Measurements from ENCODE around the gene USPL1. TPM values are rescaled to one million over a fixed set of nuclear protein-coding genes. Genes with fewer than 3 reads are reported as not detected.

The USPL1 gene
- total RNA-seq, 2 experiments from 2014 or later: 23.9 to 25.8 TPM

- Mint-ChIP-seq H3K4me3 (no peak overlapping the region), H3K36me3 (peaks cover 1% of the 10 kb centered on the region), H3K27ac (no peak overlapping the region), H3K9me3 (no peaks in the 10 kb centered on the region), H3K27me3 (peaks cover 22% of the 10 kb centered on the region), H3K4me1 (peaks cover 14% of the 10 kb centered on the region)
- ATAC-seq (ENCODE audit: low read depth) (no peak), DNase-seq (no peak)
- POLR2A ChIA-PET: interaction anchor here (0.9 kb wide), 1 partner anchor 122 kb away, joined by 3 read pairs; no protein-coding TSS in a partner anchor
These were observed 58.0 kb downstream of the USPL1 start for GRCh38 chr13:30675717-30676116.

DNA sequence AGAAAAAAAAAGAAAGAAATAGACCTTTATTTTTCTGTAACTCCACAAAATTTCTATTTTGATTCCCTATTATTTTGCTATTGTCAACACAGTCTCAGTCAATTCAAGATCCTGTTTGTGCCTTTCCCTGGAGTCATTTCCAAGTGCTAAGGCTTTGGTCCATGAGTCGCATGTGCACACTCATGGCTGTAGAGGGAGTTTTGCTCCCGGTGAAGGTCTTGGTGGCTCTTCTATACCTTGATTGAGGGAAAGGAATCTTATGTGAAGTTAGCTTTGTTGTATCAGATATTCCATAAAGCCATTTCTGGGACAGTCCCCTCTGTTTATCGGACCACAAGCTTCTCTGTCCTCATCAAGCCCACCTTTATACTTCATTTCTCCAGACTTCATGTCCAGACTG is 59.0 kb downstream of the USPL1 start:
- Mint-ChIP-seq H3K4me1 (peaks cover 14% of the 10 kb centered on the region), H3K4me3 (no peak overlapping the region)

GRCh38 chr13:30679483-30680330 is 62.0 kb downstream of the USPL1 start:
- no peak overlapping the region for H3K4me3 Mint-ChIP-seq

More for the DNA sequence above, 59.0 kb downstream of the USPL1 start:
- ATAC-seq (ENCODE audit: low read depth): no peak
- peaks cover 22% of the 10 kb centered on the region for H3K27me3 Mint-ChIP-seq
- DNase-seq: no peak
- no peak overlapping the region for H3K27ac Mint-ChIP-seq
- peaks cover 1% of the 10 kb centered on the region for H3K36me3 Mint-ChIP-seq
- POLR2A ChIA-PET: no interaction called here
- no peaks in the 10 kb centered on the region for H3K9me3 Mint-ChIP-seq

DNA sequence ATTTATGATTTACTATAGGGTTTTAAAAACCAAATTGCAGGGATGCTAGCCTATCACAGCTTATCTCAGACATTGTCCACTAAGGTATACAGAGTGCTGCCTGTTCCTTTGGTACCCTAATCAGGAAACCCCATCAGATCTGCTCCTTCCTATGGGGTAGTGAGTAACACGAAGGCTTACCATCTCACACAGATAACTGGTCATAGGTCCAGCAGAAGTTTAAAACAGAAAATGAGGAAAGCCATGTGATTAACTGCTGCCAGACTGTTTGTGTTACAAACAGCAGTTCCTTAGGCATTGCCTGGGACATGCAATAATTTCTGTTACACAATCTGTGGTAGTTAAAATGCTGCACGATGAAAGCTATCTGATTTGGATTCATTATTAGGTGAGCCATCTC is 64.1 kb downstream of the USPL1 start:
- POLR2A ChIA-PET: no interaction called here
- Mint-ChIP-seq H3K27me3 (peaks cover 9% of the 10 kb centered on the region), H3K27ac (no peak overlapping the region), H3K36me3 (no peaks in the 10 kb centered on the region), H3K4me3 (no peak overlapping the region), H3K9me3 (no peaks in the 10 kb centered on the region), H3K4me1 (peaks cover 2% of the 10 kb centered on the region)
- ATAC-seq (ENCODE audit: low read depth): no peak
- DNase-seq: no peak

More at GRCh38 chr13:30679483-30680330, 62.0 kb downstream of the USPL1 start:
- H3K9me3 Mint-ChIP-seq: no peaks in the 10 kb centered on the region
- no peak for DNase-seq
- H3K4me1 Mint-ChIP-seq: peaks cover 5% of the 10 kb centered on the region
- peaks cover 24% of the 10 kb centered on the region for H3K27me3 Mint-ChIP-seq
- POLR2A ChIA-PET: no interaction called here
- H3K27ac Mint-ChIP-seq: no peak overlapping the region
- peak; percentile 89 for ATAC-seq (ENCODE audit: low read depth)
- H3K36me3 Mint-ChIP-seq: peaks cover 1% of the 10 kb centered on the region

DNA sequence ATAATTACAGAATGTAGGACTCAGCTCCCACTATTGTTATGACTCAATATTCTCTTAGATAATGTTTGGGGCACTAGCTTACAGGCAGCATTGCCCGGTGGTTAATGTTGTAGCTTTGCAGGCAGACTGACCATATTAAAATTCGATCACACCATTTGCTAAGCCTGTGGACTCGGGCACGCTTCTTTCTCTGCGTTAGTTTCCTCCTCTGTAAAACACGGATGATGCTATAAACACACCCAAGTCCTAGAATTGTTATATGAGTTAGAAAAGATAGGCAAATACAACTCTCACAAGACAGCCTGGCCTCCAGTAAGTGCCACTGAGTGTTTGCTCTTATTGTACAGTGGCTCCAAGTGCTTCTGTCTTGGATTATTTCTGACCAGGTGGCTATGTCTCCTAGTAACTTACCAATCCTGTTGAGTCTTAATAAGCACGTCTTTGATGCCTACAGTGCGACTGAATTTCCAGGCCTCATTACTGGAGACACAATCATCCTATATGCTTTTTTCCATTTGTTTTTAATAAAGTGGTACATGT is 67.7 kb downstream of the USPL1 start:
- no peak overlapping the region for H3K4me3 Mint-ChIP-seq
- peaks cover 1% of the 10 kb centered on the region for H3K36me3 Mint-ChIP-seq
- DNase-seq (no peak), ATAC-seq (ENCODE audit: low read depth) (no peak)
- peaks cover 2% of the 10 kb centered on the region for H3K27me3 Mint-ChIP-seq
- H3K4me1 Mint-ChIP-seq: peaks cover 5% of the 10 kb centered on the region
- peaks cover 2% of the 10 kb centered on the region for H3K9me3 Mint-ChIP-seq
- POLR2A ChIA-PET: no interaction called here
- H3K27ac Mint-ChIP-seq: no peak overlapping the region

GRCh38 chr13:30685987-30686386 is 68.3 kb downstream of the USPL1 start:
- Mint-ChIP-seq H3K4me3 (no peak overlapping the region), H3K9me3 (peaks cover 2% of the 10 kb centered on the region), H3K27me3 (peaks cover 2% of the 10 kb centered on the region), H3K4me1 (peaks cover 8% of the 10 kb centered on the region), H3K27ac (no peak overlapping the region), H3K36me3 (peaks cover 1% of the 10 kb centered on the region)
- POLR2A ChIA-PET: no interaction called here
- ATAC-seq (ENCODE audit: low read depth): no peak
- DNase-seq: no peak

DNA sequence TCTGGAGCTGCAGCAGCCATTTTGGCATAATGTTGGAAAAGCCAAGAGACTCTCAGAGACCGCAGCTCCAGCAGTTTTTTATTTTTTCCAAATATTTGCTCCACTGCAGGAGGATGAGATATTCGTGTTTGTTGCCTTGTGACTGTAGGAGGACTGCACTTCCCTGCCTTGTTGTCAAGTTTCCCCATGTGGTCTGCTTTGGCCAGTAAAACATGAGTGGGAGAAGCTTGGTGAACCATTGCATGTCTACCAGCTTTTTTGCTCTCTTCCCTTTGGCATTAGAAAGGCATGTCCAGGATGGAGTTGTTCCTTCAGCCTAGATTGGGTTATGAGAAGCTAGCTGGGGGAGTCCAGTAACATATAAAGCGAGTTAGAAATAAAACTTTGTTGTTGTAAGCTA is 69.9 kb downstream of the USPL1 start:
- Mint-ChIP-seq H3K4me1 (peaks cover 12% of the 10 kb centered on the region), H3K9me3 (peaks cover 2% of the 10 kb centered on the region), H3K27ac (no peak overlapping the region), H3K36me3 (peaks cover 1% of the 10 kb centered on the region), H3K4me3 (no peak overlapping the region), H3K27me3 (peaks cover 7% of the 10 kb centered on the region)
- DNase-seq (no peak), ATAC-seq (ENCODE audit: low read depth) (no peak)
- POLR2A ChIA-PET: no interaction called here

GRCh38 chr13:30689752-30690151 is 72.0 kb downstream of the USPL1 start:
- peak overlapping the region; percentile 72 for H3K4me3 Mint-ChIP-seq
- peaks cover 24% of the 10 kb centered on the region for H3K27me3 Mint-ChIP-seq
- no peak for ATAC-seq (ENCODE audit: low read depth)
- H3K9me3 Mint-ChIP-seq: peaks cover 2% of the 10 kb centered on the region
- POLR2A ChIA-PET: interaction anchor here (1.5 kb wide), 1 partner anchor 50 kb away, joined by 4 read pairs; no protein-coding TSS in a partner anchor
- peaks cover 12% of the 10 kb centered on the region for H3K4me1 Mint-ChIP-seq
- no peak overlapping the region for H3K27ac Mint-ChIP-seq
- peaks cover 1% of the 10 kb centered on the region for H3K36me3 Mint-ChIP-seq
- no peak for DNase-seq

- Mint-ChIP-seq H3K4me3 (peak overlapping the region; percentile 72), H3K27me3 (peaks cover 26% of the 10 kb centered on the region), H3K9me3 (peaks cover 2% of the 10 kb centered on the region), H3K4me1 (peaks cover 15% of the 10 kb centered on the region), H3K27ac (peak overlapping the region; percentile 72), H3K36me3 (peaks cover 1% of the 10 kb centered on the region)
- DNase-seq: no peak
- peak; percentile 75 for ATAC-seq (ENCODE audit: low read depth)
- POLR2A ChIA-PET: interaction anchor here (0.7 to 1.6 kb wide), 4 partner anchors 49 to 208 kb away, joined by 3 to 4 read pairs (median 3); no protein-coding TSS in a partner anchor
These were observed 72.8 kb downstream of the USPL1 start for GRCh38 chr13:30690282-30691188.

- ATAC-seq (ENCODE audit: low read depth): no peak
These were observed 74.4 kb downstream of the USPL1 start for GRCh38 chr13:30692113-30692512.

GRCh38 chr13:30696278-30697176 is 78.8 kb downstream of the USPL1 start:
- Mint-ChIP-seq H3K4me1 (peaks cover 29% of the 10 kb centered on the region), H3K27ac (peak overlapping the region; percentile 15), H3K36me3 (no peaks in the 10 kb centered on the region), H3K9me3 (no peaks in the 10 kb centered on the region), H3K27me3 (peaks cover 48% of the 10 kb centered on the region), H3K4me3 (peak overlapping the region; percentile 72)
- POLR2A ChIA-PET: interaction anchor here (1.0 kb wide), 1 partner anchor 44 kb away, joined by 3 read pairs; no protein-coding TSS in a partner anchor
- DNase-seq (no peak), ATAC-seq (ENCODE audit: low read depth) (peak; percentile 84)

More at GRCh38 chr13:30692113-30692512, 74.4 kb downstream of the USPL1 start:
- Mint-ChIP-seq H3K4me1 (peaks cover 27% of the 10 kb centered on the region), H3K36me3 (peaks cover 1% of the 10 kb centered on the region), H3K27ac (no peak overlapping the region), H3K9me3 (peaks cover 2% of the 10 kb centered on the region), H3K4me3 (no peak overlapping the region), H3K27me3 (peaks cover 27% of the 10 kb centered on the region)
- POLR2A ChIA-PET: no interaction called here
- DNase-seq: no peak

DNA sequence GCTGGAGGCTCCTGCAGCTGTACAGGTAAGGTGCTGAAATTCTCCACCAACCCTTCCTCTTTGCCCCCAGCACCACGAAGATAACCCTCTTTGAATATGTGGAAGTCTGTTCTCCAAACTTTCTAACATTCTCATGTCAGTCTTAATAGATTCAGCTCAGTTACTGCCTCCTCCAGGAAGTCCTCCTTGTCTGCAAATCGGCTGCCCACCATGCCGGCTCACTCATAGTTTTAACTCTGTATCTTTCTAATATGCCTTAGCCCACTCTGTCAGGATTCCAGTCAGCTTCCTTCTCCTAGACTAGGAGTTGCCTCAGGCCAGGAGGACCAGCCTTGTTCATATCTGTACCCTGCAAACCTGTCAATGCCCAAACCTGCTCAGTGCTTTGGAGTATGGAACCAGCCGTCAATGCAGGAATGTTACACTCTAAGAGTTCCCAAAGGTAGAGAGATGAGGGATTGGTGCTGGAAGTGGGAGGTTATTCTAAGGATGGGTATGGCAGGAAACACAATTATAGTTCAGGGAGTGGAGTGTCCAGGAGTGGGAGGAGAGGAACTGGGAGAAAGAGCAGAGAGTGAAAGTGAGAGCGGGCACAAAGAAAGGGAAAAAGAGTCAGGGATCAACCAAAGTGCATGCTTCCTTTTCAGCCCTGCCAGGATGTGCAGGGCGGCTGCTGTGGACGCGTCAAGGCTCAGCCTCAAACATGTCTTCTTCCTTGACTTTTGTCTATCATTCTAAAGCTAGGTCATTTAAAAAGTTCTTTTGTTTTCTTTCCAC is 79.6 kb downstream of the USPL1 start:
- POLR2A ChIA-PET: interaction anchor here (1.0 kb wide), 1 partner anchor 43 kb away, joined by 3 read pairs; no protein-coding TSS in a partner anchor

More for the DNA sequence above, 79.6 kb downstream of the USPL1 start:
- peaks cover 26% of the 10 kb centered on the region for H3K4me1 Mint-ChIP-seq
- H3K27me3 Mint-ChIP-seq: peaks cover 46% of the 10 kb centered on the region
- no peak overlapping the region for H3K27ac Mint-ChIP-seq
- no peaks in the 10 kb centered on the region for H3K36me3 Mint-ChIP-seq
- H3K9me3 Mint-ChIP-seq: no peaks in the 10 kb centered on the region
- ATAC-seq (ENCODE audit: low read depth) (peak; percentile 28), DNase-seq (no peak)
- H3K4me3 Mint-ChIP-seq: no peak overlapping the region
